Endometrial microvascular endothelial cells (primary cell): ENCODE results near the gene PHF23. TPM values are rescaled to one million over a fixed set of nuclear protein-coding genes. Genes with fewer than 3 reads are reported as not detected.

Experiments used
- total RNA-seq: library from RNA; depleted of rRNA; stranded (reverse); fragments of >200 nt; gene quantifications from one replicate; pipeline ENCODE4 v1.2.3, GENCODE V29; 2015; ENCODE audit errors: inconsistent ontology term

The PHF23 gene
- total RNA-seq, 1 donor from 2014 or later = 65.3 TPM

Other genes with a start within 250 kb of the PHF23 start
- gene ALOX12, start 243.4 kb downstream of the PHF23 start, total RNA-seq = not detected
- gene RNASEK, start 226.8 kb downstream of the PHF23 start, total RNA-seq = 302 TPM
- 67.7 TPM for gene BCL6B, start 216.4 kb downstream of the PHF23 start, total RNA-seq
- gene SLC16A13, start 203.4 kb downstream of the PHF23 start, total RNA-seq = 2.0 TPM
- gene SLC16A11, start 195.4 kb downstream of the PHF23 start, total RNA-seq = not detected
- gene CLEC10A, start 159.2 kb downstream of the PHF23 start, total RNA-seq = not detected
- gene ASGR2, start 124.6 kb downstream of the PHF23 start, total RNA-seq = not detected
- gene ASGR1, start 60.1 kb downstream of the PHF23 start, total RNA-seq = not detected
- gene DLG4, start 19.6 kb downstream of the PHF23 start, total RNA-seq = 5.9 TPM
- gene ACADVL, start 19.5 kb downstream of the PHF23 start, total RNA-seq = 357 TPM
- 31.8 TPM for gene DVL2, start 4.9 kb downstream of the PHF23 start, total RNA-seq
- 154 TPM for gene GABARAP, start 3.0 kb upstream of the PHF23 start, total RNA-seq
- gene CTDNEP1, start 12.3 kb upstream of the PHF23 start, total RNA-seq = 55.9 TPM
- 46.6 TPM for gene ELP5, start 12.8 kb upstream of the PHF23 start, total RNA-seq
- gene CLDN7, start 23.0 kb upstream of the PHF23 start, total RNA-seq = 16.4 TPM
- not detected for gene SLC2A4, start 42.3 kb upstream of the PHF23 start, total RNA-seq
- gene YBX2, start 55.2 kb upstream of the PHF23 start, total RNA-seq = not detected
- 666 TPM for gene EIF5A, start 68.2 kb upstream of the PHF23 start, total RNA-seq
- 39.7 TPM for gene GPS2, start 75.9 kb upstream of the PHF23 start, total RNA-seq
- gene NEURL4, start 89.9 kb upstream of the PHF23 start, total RNA-seq = 15.1 TPM
- not detected for gene ACAP1, start 97.1 kb upstream of the PHF23 start, total RNA-seq
- 7.8 TPM for gene KCTD11, start 112.7 kb upstream of the PHF23 start, total RNA-seq
- not detected for gene TMEM95, start 115.7 kb upstream of the PHF23 start, total RNA-seq
- not detected for gene TNK1, start 141.6 kb upstream of the PHF23 start, total RNA-seq
- gene PLSCR3, start 155.1 kb upstream of the PHF23 start, total RNA-seq = 55.8 TPM
- gene TMEM256, start 164.6 kb upstream of the PHF23 start, total RNA-seq = 109 TPM
- gene NLGN2, start 168.4 kb upstream of the PHF23 start, total RNA-seq = 3.4 TPM
- gene SPEM1, start 180.9 kb upstream of the PHF23 start, total RNA-seq = not detected
- gene SPEM2, start 186.2 kb upstream of the PHF23 start, total RNA-seq = not detected
- not detected for gene SPEM3, start 189.4 kb upstream of the PHF23 start, total RNA-seq
- gene TMEM102, start 196.0 kb upstream of the PHF23 start, total RNA-seq = 5.2 TPM
- gene FGF11, start 200.1 kb upstream of the PHF23 start, total RNA-seq = not detected
- 14.1 TPM for gene CHRNB1, start 205.6 kb upstream of the PHF23 start, total RNA-seq
- gene ZBTB4, start 240.2 kb upstream of the PHF23 start, total RNA-seq = 23.1 TPM
- gene SLC35G6, start 242.0 kb upstream of the PHF23 start, total RNA-seq = not detected
- 40.6 TPM for gene POLR2A, start 244.9 kb upstream of the PHF23 start, total RNA-seq